ENCODE measurements around the gene ACAD8. TPM values are rescaled to one million over a fixed set of nuclear protein-coding genes. Genes with fewer than 3 reads are reported as not detected.
"Not testable (repeated sequence)": the region's sequence is repeated elsewhere in the genome, so short reads cannot be mapped to it uniquely, and the experiment has no call there.

ACAD8 gene
- polyA plus RNA-seq, 4 donors = 36.2 to 55.8 (median 47.2) TPM

DNA sequence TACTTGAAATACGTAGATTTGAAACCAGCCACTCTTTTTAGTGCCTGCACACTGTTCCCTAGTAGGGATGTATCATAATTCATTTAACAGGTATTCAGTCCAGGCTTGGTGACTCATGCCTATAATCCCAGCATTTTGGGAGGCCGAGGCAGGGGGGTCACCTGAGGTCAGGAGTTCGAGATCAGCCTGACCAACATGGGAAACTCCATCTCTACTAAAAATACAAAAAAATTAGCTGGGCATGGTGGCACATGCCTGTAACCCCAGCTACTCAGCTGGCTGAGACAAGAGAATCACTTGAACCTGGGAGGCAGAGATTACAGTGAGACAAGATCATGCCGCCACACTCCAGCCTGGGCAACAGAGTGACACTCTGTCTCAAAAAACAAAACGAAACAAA lies 31.0 kb downstream of the ACAD8 start:
- not testable (repeated sequence) for DNase-seq (ENCODE audit: low read depth in 4 of 4, low spot score in 2 of 4)

- no peak for DNase-seq (ENCODE audit: low read depth in 4 of 4, low spot score in 2 of 4)
These were observed 34.2 kb downstream of the ACAD8 start for GRCh38 chr11:134287561-134287960.

- no peak for DNase-seq (ENCODE audit: low read depth in 4 of 4, low spot score in 2 of 4)
These were observed 35.1 kb downstream of the ACAD8 start for GRCh38 chr11:134288486-134288885.

DNA sequence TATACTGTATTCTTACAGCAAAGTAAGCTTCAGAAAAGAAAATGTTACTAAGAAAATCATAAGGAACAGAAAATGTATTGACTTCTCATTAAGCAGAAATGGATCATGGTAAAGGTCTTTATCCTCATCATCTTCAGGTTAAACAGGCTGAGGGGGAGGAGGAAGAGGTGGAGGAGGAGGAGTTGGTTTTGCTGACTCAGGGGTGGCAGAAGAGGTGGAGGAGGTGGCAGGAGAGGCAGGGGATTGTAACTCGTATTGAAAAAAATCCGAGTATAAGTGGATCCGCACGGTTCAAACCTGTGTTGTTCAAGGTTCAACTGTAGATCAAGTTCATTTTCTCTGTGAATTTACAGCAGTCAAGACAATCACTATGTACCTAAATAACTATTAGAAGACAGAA lies 35.8 kb downstream of the ACAD8 start:
- DNase-seq (ENCODE audit: low read depth in 4 of 4, low spot score in 2 of 4) = no peak

GRCh38 chr11:134289789-134290188 lies 36.4 kb downstream of the ACAD8 start:
- no peak for DNase-seq (ENCODE audit: low read depth in 4 of 4, low spot score in 2 of 4)

DNA sequence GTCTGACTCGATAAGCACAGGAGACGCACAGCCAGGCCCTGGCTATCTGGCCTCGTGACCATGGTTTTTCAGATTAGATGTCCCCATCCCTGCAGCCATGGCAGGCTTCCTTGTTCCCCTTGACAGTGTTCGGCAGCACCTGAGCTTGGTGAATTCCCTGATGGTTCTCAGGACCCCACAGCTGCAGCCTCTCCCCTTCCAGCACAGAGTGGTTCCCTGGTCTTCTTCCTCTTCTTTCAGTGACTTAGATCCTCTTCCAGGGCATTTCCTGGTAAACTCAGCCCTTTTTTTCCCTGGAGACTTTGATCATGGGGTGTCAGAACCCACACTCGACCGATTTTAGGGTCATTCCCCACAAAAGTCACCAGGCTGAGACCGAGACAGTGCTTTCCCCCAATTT lies 37.3 kb downstream of the ACAD8 start:
- no peak for DNase-seq (ENCODE audit: low read depth in 4 of 4, low spot score in 2 of 4)

GRCh38 chr11:134291196-134291595 lies 37.8 kb downstream of the ACAD8 start:
- no peak for DNase-seq (ENCODE audit: low read depth in 4 of 4, low spot score in 2 of 4)

- no peak for DNase-seq (ENCODE audit: low read depth in 4 of 4, low spot score in 2 of 4)
These were observed 39.3 kb downstream of the ACAD8 start for GRCh38 chr11:134292661-134293060.

GRCh38 chr11:134293119-134294113 lies 40.0 kb downstream of the ACAD8 start:
- no peak for DNase-seq (ENCODE audit: low read depth in 4 of 4, low spot score in 2 of 4)

- DNase-seq (ENCODE audit: low read depth in 4 of 4, low spot score in 2 of 4) = no peak
These were observed 41.3 kb downstream of the ACAD8 start for GRCh38 chr11:134294664-134295063.

DNA sequence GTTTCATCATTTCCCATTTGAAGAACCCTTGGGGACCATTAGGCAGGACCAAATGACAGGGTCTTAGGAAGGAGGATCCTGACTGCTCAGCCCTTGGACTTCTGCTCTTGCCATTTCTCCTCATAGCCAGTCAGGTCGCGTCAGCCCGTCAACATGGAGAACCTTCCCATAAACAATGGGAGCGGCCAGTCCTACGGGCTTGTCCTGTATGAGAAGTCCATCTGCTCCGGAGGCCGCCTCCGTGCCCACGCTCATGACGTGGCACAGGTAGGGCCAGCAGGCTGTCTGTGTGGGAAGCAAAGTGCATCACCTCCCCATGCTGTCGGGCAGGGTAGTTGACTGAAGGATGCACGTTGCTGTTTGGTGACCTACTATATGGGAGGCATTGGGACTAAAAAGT lies 58.9 kb downstream of the ACAD8 start:
- DNase-seq (ENCODE audit: low read depth in 4 of 4, low spot score in 2 of 4) = no peak

GRCh38 chr11:134312807-134313206 lies 59.4 kb downstream of the ACAD8 start:
- no peak for DNase-seq (ENCODE audit: low read depth in 4 of 4, low spot score in 2 of 4)

DNA sequence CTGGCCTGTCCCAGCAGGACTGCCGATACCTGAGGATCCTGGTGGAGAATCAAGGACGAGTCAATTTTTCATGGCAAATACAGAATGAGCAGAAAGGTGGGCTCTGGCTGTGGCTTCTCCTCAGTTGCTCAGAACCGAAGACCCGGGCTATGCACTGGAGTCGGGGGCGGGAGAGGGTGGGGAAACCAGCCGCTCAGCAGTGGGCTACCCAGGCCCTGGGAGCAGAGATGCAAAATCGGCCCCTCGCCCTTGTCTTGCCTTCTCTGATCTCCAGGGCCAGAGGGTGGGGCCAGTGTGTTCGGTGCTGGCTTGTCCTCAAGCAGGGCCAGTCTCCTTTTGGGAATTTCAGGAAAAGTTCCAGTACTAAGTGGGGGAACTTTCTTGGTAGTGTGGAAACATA lies 60.0 kb downstream of the ACAD8 start:
- no peak for DNase-seq (ENCODE audit: low read depth in 4 of 4, low spot score in 2 of 4)

DNA sequence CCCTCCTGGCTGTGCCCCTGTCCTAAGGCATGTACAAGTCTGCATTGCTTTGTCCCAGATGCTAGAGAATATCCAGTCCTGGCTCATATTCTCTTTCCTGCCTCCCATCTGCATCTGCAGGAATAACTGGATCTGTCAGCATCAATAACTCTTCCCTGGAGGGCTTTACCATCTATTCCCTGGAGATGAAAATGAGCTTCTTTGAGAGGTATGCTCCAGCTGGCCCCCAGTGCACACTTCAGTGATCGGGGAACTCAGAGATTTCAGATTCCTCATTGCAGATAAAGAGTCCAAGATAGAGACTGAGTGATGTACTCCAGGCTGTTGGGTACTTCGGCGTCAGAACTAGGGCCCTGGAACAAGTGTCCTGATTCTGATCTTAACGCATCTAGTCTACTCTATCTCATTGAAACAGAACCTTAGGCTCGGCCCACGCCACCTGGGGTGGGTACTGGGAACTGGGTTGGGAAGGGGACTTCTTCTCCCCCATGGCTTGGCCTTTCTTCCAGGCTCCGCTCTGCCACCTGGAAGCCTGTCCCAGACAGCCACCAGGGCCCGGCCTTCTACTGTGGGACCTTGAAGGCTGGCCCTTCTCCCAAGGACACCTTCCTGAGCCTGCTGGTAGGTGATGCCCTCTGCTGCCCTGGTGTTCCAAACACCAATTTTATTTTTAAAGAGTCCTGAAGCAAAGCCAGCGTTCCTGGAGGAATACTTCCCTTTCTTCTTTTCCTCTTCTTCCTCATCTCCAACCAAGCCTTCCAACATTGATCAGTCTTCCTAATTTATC lies 60.6 kb downstream of the ACAD8 start:
- DNase-seq (ENCODE audit: low read depth in 4 of 4, low spot score in 2 of 4) = no peak

Other genes with a start within 250 kb of the ACAD8 start
- gene JAM3, start 184.5 kb upstream of the ACAD8 start, polyA plus RNA-seq (ENCODE audit: insufficient read length in 4 of 4) = 10 to 100 TPM; 50.4 to 59.8 (median 52.5) TPM
- 10 to 100 TPM; 24.0 to 38.7 (median 33.5) TPM for gene NCAPD3, start 29.6 kb upstream of the ACAD8 start, polyA plus RNA-seq (ENCODE audit: insufficient read length in 4 of 4)
- 10 to 100 TPM; 45.3 to 66.2 (median 55.2) TPM for gene VPS26B, start 28.9 kb upstream of the ACAD8 start, polyA plus RNA-seq (ENCODE audit: insufficient read length in 4 of 4)
- gene THYN1, start 216 bp upstream of the ACAD8 start, polyA plus RNA-seq (ENCODE audit: insufficient read length in 4 of 4) = 10 to 100 TPM; 68.0 to 81.0 (median 69.5) TPM
- 1 to 10 TPM; 1.1 to 2.1 (median 1.3) TPM for gene GLB1L3, start 22.8 kb downstream of the ACAD8 start, polyA plus RNA-seq (ENCODE audit: insufficient read length in 4 of 4)
- gene GLB1L2, start 78.4 kb downstream of the ACAD8 start, polyA plus RNA-seq (ENCODE audit: insufficient read length in 4 of 4) = 10 to 100 TPM; 21.0 to 22.6 (median 21.5) TPM
- 1 to 10 TPM; 2.5 to 5.5 (median 4.1) TPM for gene B3GAT1, start 158.7 kb downstream of the ACAD8 start, polyA plus RNA-seq (ENCODE audit: insufficient read length in 4 of 4)

Data from left renal cortex interstitium (tissue), 4 donors.